HUES6 (cell line): ENCODE measurements around the gene VPS33B.

ENCODE experiments used
- H3K27ac ChIP-seq: 2 replicates; pipeline ENCODE4 v1.7.0; 2013; ENCODE audit warnings: low read depth, mild to moderate bottlenecking, low read length, inconsistent platforms
- H3K27me3 ChIP-seq: 2 replicates; pipeline ENCODE4 v1.6.1; 2013; ENCODE audit warnings: low read length; ENCODE audit not compliant: control insufficient read depth, insufficient read depth
- H3K36me3 ChIP-seq: 2 replicates; pipeline ENCODE4 v1.6.1; 2013; ENCODE audit warnings: low read length; ENCODE audit not compliant: control insufficient read depth, insufficient read depth
- H3K4me1 ChIP-seq: 2 replicates; pipeline ENCODE4 v1.6.1; 2013; ENCODE audit warnings: low read length; ENCODE audit not compliant: control insufficient read depth, insufficient read depth
- H3K4me3 ChIP-seq: 2 replicates; pipeline ENCODE4 v1.5.1; 2013; ENCODE audit warnings: low read depth, low read length
- H3K9ac ChIP-seq: one replicate; pipeline ENCODE4 v1.6.1; 2013; ENCODE audit warnings: mild to moderate bottlenecking, low read length
- H3K9me3 ChIP-seq: 2 replicates; pipeline ENCODE4 v1.6.1; 2013; ENCODE audit warnings: low read depth, low read length; ENCODE audit not compliant: control insufficient read depth, insufficient read depth

Gene VPS33B

DNA sequence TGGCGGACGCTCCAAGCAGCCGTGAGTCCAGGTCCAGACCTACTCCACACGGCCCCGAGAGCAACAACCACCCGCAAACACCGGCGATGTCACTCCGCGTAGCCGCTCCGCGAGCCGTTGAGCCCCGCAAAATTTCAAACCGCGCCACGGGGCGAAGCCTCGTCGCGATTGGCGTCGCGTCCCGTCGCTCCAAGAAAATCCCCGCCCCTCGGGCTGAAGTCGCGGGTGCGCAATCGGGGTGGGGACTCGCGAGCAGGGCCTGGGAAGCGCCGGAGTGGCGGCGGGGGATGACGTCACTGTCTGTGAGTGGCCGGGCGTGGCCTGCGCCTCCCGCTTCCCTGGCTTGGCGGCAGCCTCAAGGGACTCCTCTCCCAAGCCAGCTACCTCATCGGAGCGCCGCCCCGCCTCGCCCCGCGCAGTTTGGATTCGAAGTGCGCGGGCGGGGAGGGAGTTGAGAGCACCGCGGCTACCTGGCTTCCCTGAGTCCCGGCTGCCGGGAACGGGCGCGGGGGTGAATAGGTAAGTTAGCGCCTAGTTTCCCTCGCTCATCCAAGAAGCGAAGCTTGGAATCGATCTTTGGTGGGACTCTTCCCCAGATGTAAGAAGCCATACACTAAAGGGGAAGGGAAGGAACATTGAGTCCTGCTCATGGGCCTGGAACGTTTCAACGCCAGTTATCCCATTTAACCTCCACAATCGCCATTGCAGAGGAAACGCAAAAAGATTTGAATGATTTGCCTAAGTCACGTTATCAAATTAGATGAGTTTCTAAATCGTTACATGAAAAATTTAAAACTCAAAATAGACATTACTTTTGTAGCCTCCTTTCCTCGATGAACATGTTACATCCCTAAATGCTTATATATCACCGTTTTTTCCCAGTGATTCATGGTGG, 27.7 kb downstream of the VPS33B start, which contains the start of gene PRC1:
Gene PRC1, minus strand, starts transcription at position 119 of the 895 bp plus-strand sequence. Its CDS starts 118 bp downstream, at position 1.
- Histone ChIP-seq H3K9ac (peak within 1 kb of the TSS; percentile 97), H3K4me3 (peak within 1 kb of the TSS; percentile 73), H3K4me1 (peaks cover 8% of the 10 kb centered on the region; the same call in 1 of the 2 replicates), H3K36me3 (peaks cover 23% of the 10 kb centered on the region), H3K27me3 (no peaks in the 10 kb centered on the region), H3K27ac (peak within 1 kb of the TSS; percentile 86), H3K9me3 (no peaks in the 10 kb centered on the region)

DNA sequence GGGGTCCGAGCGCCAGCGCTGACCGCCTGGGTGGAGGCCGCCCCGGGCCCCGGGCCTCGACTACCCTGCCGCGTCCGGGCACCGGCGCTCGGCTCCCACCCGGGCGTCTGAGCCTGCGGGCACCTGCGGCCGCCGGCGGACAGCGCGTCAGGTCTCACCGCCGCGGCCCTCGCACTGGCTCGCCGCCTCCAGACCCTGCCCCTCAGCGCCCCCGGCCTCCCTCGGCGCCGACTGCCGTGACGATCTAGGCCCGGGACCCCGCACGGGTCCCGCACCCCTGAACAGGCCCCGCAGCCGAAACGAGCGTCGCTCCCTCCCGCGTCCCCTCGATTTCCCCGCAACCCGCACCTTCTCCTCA, 28.4 kb downstream of the VPS33B start:
- peaks cover 8% of the 10 kb centered on the region; the same call in 1 of the 2 replicates for H3K4me1 ChIP-seq
- H3K9ac ChIP-seq: peak overlapping the region; percentile 92
- peaks cover 19% of the 10 kb centered on the region for H3K36me3 ChIP-seq
- H3K27me3 ChIP-seq: no peaks in the 10 kb centered on the region
- H3K27ac ChIP-seq: peak overlapping the region; percentile 86
- H3K4me3 ChIP-seq: peak overlapping the region; percentile 73
- no peaks in the 10 kb centered on the region for H3K9me3 ChIP-seq

DNA sequence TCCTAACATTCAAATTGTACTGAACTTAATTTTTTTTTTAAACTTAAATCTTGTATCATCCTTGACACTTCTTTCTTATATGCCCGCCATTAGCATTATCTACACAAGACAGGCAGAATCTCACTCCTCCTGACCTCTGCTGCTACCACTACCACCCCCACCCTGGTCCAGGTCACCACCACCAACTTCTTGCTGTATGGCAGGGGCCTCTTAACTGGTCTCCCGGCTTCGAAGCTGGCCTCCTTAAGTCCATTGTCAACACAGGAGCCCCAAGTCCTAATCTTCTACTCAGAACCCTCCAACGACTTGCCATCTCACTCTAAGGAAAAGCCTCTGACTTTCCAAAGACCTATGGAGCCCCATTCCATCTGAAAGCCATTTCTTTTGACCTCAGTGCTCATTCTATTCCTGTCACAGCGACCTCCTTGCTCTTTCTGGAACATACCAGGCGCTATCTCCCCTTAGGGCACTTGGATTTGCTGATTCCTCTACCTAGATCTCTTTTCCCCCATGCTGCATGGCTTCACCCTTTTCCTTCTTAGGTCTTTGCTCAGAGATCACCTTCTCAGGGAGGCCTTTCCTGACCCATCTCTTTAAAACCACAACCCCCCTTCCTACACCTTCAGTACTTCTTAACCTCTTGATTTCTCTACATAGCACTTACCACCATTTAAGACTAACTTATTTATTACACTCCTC, 30.7 kb downstream of the VPS33B start:
- H3K4me1 ChIP-seq: peaks cover 21% of the 10 kb centered on the region
- H3K9ac ChIP-seq: no peak overlapping the region
- no peaks in the 10 kb centered on the region for H3K36me3 ChIP-seq
- H3K27me3 ChIP-seq: no peaks in the 10 kb centered on the region
- H3K4me3 ChIP-seq: peak overlapping the region; percentile 18; the same call in 1 of the 2 replicates
- H3K9me3 ChIP-seq: no peaks in the 10 kb centered on the region
- no peak overlapping the region for H3K27ac ChIP-seq

DNA sequence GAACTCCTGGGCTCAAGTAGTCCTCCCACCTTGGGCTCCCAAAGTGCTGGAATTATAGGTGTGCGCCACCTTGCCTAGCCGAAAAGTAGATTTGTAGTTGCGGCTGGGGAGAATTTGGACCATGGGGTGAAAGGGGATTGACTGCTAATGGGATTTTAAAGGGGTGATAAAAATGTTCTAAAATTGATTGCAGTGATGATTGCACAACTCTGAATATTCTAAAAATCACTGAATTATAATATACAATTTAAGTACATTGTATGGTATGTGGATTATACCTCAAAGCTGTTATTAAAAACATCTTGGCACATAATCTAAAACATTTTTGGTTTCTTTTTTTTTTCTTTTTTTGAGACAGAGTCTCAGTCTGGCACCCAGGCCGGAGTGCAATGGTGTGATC, 31.9 kb downstream of the VPS33B start:
- Histone ChIP-seq H3K4me3 (no peak overlapping the region), H3K4me1 (peaks cover 21% of the 10 kb centered on the region), H3K36me3 (peaks cover 6% of the 10 kb centered on the region), H3K9me3 (no peaks in the 10 kb centered on the region), H3K27ac (no peak overlapping the region), H3K27me3 (no peaks in the 10 kb centered on the region), H3K9ac (no peak overlapping the region)

GRCh38 chr15:90989040-90989768, 33.2 kb downstream of the VPS33B start:
- Histone ChIP-seq H3K27ac (no peak overlapping the region), H3K4me3 (no peak overlapping the region), H3K9me3 (no peaks in the 10 kb centered on the region), H3K36me3 (peaks cover 13% of the 10 kb centered on the region), H3K9ac (no peak overlapping the region), H3K27me3 (no peaks in the 10 kb centered on the region), H3K4me1 (peaks cover 21% of the 10 kb centered on the region)

DNA sequence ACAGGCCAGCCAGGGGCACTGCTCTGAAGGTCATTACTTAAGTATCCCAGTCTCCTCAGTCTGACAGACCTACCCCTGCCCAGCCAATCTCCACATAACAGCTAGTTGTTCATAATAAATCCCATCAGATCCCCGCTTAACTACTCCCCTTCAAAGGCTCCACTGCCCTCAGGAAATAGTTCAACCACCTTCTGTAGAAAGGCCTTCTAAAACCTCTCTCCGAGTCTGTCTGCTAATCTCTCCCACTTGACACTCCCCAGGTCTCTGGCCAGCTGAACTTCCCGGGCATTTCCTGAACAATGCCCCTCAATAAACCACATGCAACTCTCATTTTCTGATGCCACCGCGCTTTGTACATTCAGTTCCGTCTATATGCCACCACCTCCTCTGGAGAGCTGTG, 34.1 kb downstream of the VPS33B start:
- H3K27ac ChIP-seq: no peak overlapping the region
- H3K9ac ChIP-seq: no peak overlapping the region
- peaks cover 21% of the 10 kb centered on the region for H3K4me1 ChIP-seq
- H3K9me3 ChIP-seq: no peaks in the 10 kb centered on the region
- no peak overlapping the region for H3K4me3 ChIP-seq
- H3K27me3 ChIP-seq: no peaks in the 10 kb centered on the region
- peaks cover 22% of the 10 kb centered on the region for H3K36me3 ChIP-seq

GRCh38 chr15:90987561-90988141, 34.7 kb downstream of the VPS33B start:
- Histone ChIP-seq H3K4me1 (peaks cover 20% of the 10 kb centered on the region), H3K9me3 (no peaks in the 10 kb centered on the region), H3K9ac (no peak overlapping the region), H3K27ac (no peak overlapping the region), H3K36me3 (peaks cover 28% of the 10 kb centered on the region), H3K27me3 (no peaks in the 10 kb centered on the region), H3K4me3 (no peak overlapping the region)

- Histone ChIP-seq H3K4me3 (no peak overlapping the region), H3K9ac (no peak overlapping the region), H3K36me3 (peaks cover 35% of the 10 kb centered on the region), H3K4me1 (peaks cover 16% of the 10 kb centered on the region), H3K27me3 (no peaks in the 10 kb centered on the region), H3K9me3 (no peaks in the 10 kb centered on the region), H3K27ac (no peak overlapping the region)
These were observed 35.4 kb downstream of the VPS33B start for GRCh38 chr15:90986790-90987507.

DNA sequence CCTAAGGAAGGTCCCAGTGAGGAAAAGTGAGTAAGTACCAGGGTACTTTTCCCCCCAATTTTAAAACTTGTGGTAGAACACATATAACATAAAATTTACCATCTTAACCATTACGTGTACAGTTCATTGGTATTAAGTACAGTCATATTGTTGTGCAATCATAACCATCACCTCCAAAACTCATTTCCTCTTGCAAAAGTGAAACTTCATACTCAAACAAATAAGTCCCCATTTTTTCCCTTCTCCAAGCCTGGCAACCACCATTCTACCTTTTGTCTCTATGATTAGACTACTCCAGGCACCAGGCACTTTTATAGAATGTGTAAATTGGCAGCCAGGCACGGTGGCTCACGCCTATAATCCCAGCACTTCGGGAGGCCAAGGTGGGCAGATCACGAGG, 40.3 kb downstream of the VPS33B start:
- no peak overlapping the region for H3K27ac ChIP-seq
- H3K27me3 ChIP-seq: no peaks in the 10 kb centered on the region
- no peaks in the 10 kb centered on the region for H3K4me1 ChIP-seq
- H3K9me3 ChIP-seq: no peaks in the 10 kb centered on the region
- H3K9ac ChIP-seq: no peak overlapping the region
- H3K4me3 ChIP-seq: no peak overlapping the region
- H3K36me3 ChIP-seq: peaks cover 80% of the 10 kb centered on the region

- H3K4me1 ChIP-seq: no peaks in the 10 kb centered on the region
- H3K9ac ChIP-seq: no peak overlapping the region
- H3K27ac ChIP-seq: no peak overlapping the region
- peaks cover 85% of the 10 kb centered on the region for H3K36me3 ChIP-seq
- no peak overlapping the region for H3K4me3 ChIP-seq
- H3K27me3 ChIP-seq: no peaks in the 10 kb centered on the region
- H3K9me3 ChIP-seq: no peaks in the 10 kb centered on the region
These were observed 40.7 kb downstream of the VPS33B start for GRCh38 chr15:90981681-90982080.
